Fibroblast of pulmonary artery (primary cell): Measurements from ENCODE around the gene ZNF672.

Experiments
- DNase-seq: peaks from one replicate; pipeline ENCODE4 v3.0.0-alpha.2; 2010; ENCODE audit warnings: low read depth
- H3K4me3 ChIP-seq: replicated peaks from 2 replicates; pipeline ENCODE4 v1.5.1; 2011; ENCODE audit warnings: low read depth, mild to moderate bottlenecking, control low read depth, low read length, moderate library complexity
- TF ChIP-seq, protein P1 (sequence below): IDR thresholded peaks from 2 replicates; pipeline ENCODE4 v1.5.1; 2011; ENCODE audit warnings: mild to moderate bottlenecking, control low read depth, low read length, inconsistent platforms; ENCODE audit errors: missing control alignments

ZNF672 gene

DNA sequence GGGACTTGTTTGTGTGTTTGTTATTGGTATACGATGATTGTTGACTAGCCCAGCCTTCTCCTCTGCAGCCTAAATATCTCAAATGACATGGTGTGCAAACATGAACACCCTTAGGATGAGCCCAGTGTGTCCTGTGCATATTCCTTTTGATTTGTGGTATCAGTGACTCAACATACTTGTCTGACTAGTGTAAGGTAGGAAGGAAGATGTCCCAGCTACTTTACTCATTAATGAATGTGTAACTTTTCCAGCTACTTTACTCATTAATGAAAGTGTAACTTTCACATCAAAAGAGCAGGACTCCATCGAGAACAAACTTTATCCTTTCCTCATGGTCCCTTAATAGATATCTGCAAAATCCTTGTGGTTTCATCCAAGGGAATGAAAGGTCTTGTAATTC lies 23.6 kb downstream of the ZNF672 start:
- no peak for DNase-seq
- TF ChIP-seq, protein P1, sequence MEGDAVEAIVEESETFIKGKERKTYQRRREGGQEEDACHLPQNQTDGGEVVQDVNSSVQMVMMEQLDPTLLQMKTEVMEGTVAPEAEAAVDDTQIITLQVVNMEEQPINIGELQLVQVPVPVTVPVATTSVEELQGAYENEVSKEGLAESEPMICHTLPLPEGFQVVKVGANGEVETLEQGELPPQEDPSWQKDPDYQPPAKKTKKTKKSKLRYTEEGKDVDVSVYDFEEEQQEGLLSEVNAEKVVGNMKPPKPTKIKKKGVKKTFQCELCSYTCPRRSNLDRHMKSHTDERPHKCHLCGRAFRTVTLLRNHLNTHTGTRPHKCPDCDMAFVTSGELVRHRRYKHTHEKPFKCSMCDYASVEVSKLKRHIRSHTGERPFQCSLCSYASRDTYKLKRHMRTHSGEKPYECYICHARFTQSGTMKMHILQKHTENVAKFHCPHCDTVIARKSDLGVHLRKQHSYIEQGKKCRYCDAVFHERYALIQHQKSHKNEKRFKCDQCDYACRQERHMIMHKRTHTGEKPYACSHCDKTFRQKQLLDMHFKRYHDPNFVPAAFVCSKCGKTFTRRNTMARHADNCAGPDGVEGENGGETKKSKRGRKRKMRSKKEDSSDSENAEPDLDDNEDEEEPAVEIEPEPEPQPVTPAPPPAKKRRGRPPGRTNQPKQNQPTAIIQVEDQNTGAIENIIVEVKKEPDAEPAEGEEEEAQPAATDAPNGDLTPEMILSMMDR, result no peak
- H3K4me3 ChIP-seq, result no peak overlapping the region

- TF ChIP-seq, protein P1, result no peak
- H3K4me3 ChIP-seq, result peak overlapping the region; percentile 59
- no peak for DNase-seq
These were observed 24.6 kb downstream of the ZNF672 start for GRCh38 chr1:248862695-248862997.

- TF ChIP-seq, protein P1, result no peak
- H3K4me3 ChIP-seq, result peak overlapping the region; percentile 59
- DNase-seq, result peak; percentile 69
These were observed 25.2 kb downstream of the ZNF672 start for GRCh38 chr1:248862998-248863881.

DNA sequence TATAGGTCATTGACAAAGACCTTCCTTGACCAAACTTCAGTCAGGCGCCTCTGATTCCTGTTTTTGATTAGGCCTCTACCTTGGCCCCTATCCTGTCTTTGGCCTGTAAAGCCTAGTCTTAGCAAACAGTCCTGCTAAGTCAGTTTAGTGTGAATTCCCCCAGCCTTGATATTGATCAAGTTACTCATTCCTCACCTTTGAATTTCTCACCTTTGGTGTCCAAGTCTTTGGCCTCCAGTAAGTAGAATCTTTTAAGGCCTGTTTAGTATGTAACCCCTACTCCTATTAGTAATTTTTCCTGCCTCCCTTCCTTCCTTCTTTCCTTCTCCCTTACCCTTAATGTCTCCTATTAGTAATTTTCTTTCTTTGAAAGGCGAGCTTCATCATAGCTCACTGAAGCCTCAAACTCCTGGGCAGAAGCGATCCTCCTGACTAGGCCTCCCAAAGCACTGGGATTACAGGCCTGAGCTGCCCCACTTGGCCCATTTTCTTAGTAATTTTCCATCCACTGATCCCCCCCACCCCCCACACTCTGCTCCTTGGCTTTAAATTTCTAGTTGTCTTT lies 33.9 kb downstream of the ZNF672 start:
- TF ChIP-seq, protein P1, result no peak
- peak overlapping the region; percentile 86 for H3K4me3 ChIP-seq
- no peak for DNase-seq

DNA sequence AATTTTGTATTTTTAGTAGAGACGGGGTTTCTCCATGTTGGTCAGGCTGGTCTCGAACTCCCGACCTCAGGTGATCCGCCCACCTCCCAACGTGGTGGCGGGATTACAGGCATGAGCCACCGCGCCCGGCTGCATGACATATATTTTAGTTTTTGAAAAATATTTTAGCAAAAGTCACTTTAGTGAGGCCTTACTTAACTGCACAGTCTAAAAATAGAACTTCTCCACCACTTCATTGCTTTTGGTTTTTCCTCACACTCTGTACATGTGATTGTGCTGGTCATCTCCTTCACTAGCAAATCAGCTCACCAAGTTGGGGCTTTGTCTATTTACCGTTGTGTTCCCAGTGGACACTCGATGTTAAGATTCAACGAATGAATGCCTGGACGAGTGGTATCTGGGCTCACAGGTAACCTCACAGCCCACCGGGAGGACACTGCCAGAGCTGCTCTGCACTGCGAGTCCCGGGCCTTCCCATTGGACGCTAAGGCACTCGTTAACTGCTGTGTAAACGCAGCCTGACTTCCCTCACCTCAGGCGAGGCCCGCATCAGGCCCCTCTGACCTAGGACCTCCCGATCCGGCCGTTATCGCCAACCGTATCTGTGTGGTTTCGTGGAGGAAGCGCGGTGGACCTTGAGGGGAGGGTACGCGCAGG lies 34.9 kb downstream of the ZNF672 start:
- peak overlapping the region; percentile 86 for H3K4me3 ChIP-seq
- peak; percentile 66 for DNase-seq
- TF ChIP-seq, protein P1, result no peak

DNA sequence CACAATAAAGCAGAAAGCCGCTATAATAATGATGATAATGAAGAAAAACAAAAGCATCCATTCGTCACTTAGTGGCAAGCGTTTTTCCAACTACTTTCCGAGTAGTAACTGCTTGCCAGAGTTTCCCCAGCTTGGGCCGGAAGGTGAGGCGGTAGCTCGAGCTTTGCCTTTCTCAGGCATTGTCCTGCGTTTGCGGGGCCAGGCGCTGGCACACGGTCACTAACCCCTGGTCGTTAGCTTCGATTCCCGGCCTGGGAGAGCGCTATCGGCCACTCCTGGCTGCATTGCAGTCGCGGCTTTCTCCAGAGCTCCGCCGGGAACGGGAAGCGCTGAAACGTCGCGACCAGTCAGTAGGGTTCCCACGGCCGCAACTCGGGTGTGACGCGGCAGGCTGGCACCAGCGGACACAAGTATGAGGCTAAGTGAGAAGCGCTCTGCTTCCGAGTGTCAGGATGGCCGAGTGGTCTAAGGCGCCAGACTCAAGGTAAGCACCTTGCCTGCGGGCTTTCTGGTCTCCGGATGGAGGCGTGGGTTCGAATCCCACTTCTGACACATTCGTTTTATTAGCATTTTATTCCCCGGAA lies 35.5 kb downstream of the ZNF672 start:
- TF ChIP-seq, protein P1, result no peak
- DNase-seq, result peak; percentile 98
- peak overlapping the region; percentile 86 for H3K4me3 ChIP-seq
